Stimulated activated memory B cell treated with anti-CD40 and anti-IgM and Interleukin-4, amounts not matched to agents 10 μg/mL and 1 μg/mL and 100 μg/mL, for 72 hours (primary cell): ENCODE measurements around the gene FBXO47.

ENCODE experiments used
- ATAC-seq: fragments of 150-1000 bp; cut with Tn5 transposase; 2 replicates; pipeline ENCODE4 v1.10.0; 2021
- H3K27ac Mint-ChIP-seq: one replicate; pipeline ENCODE4 v1.8.0; 2022; ENCODE audit warnings: mild to moderate bottlenecking, mixed read lengths
- H3K27me3 Mint-ChIP-seq: one replicate; pipeline ENCODE4 v1.8.0; 2022; ENCODE audit warnings: mixed read lengths
- H3K36me3 Mint-ChIP-seq: one replicate; pipeline ENCODE4 v1.8.0; 2022; ENCODE audit warnings: mixed read lengths
- H3K4me1 Mint-ChIP-seq: one replicate; pipeline ENCODE4 v1.8.0; 2022; ENCODE audit warnings: mixed read lengths
- H3K4me3 Mint-ChIP-seq: one replicate; pipeline ENCODE4 v1.8.0; 2022; ENCODE audit warnings: mild to moderate bottlenecking, moderate library complexity, mixed read lengths
- H3K9me3 Mint-ChIP-seq: one replicate; pipeline ENCODE4 v1.8.0; 2022; ENCODE audit warnings: mixed read lengths

FBXO47 gene

DNA sequence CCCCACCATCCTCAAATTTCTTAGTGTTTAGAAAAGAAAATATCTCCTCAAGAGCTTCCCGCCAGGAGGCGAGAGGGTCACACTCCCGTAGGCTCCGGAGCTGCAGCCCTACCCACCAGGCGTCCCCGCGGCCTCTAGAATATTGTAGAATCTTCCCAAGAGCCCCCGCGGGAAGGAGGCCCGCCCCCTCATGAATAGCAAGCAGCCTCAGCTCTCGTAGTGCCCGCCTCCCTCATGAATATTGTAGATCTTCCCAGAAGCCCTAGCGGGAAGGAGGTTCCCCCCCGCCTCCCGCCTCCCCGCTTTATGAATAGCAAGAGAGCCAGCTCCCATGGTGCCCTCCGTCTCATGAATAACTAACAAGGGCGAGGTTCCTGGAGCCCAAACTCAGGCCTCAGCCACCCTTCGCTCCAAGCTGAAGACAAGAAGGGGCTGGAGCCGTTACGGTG lies at the start of gene FBXO47:
Gene FBXO47 (minus strand): TSS at position 114 of the 449 bp plus-strand sequence. CDS start 4,378 bp downstream, outside the sequence.
- peak; percentile 96 for ATAC-seq
- Mint-ChIP-seq H3K4me3 (peak within 1 kb of the TSS; percentile 74), H3K4me1 (peaks cover 8% of the 10 kb centered on the region), H3K27ac (peak within 1 kb of the TSS; percentile 84), H3K36me3 (no peaks in the 10 kb centered on the region), H3K27me3 (no peaks in the 10 kb centered on the region), H3K9me3 (no peaks in the 10 kb centered on the region)

DNA sequence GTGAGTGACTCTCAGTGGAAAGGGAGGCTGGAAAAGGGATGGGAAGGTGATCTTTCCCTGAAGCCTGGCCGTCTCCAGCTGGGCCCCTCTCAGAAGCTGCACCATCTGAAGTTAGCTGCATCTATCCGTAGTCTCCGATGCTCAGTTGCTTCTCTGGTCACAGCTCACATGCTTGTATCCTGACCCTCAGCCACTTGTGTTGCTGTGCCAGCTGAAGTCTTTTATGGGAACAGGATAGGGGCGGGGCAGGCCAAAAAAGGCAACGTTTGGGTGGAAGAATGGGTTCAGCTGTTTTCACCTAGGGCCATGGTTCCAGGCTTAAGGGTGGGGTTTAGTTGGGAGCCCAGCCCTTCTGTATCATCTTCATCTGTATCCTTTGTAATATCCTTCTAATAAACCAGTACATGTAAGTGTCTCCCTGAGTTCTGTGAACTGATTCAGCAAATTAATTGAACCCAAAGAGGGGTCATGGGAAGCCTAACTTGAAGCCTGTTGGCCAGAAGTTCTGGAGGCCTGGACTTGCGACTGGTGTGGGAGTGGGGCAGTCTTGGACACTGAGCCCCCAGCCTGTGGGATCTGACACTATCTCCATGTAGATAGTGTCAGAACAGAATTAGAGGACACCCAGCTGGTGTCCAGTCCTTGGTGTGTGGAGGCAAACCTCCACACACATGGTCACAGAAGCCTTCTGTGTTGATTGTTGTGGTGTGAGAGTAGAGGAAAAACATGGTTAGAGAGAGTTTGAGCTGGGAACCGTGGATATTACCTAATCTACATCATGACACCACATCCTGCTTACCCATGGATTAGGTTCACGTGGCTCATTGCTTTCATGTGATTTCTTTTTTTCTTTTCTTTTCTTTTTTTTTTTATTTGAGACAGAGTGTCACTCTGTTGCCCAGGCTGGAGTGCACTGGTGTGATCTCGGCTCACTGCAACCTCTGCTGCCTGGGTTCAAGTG lies 49.3 kb upstream of the FBXO47 start:
- Mint-ChIP-seq H3K4me3 (no peak overlapping the region), H3K27me3 (no peaks in the 10 kb centered on the region), H3K9me3 (no peaks in the 10 kb centered on the region), H3K4me1 (peaks cover 13% of the 10 kb centered on the region), H3K27ac (no peak overlapping the region), H3K36me3 (no peaks in the 10 kb centered on the region)
- no peak for ATAC-seq

- no peak overlapping the region for H3K4me3 Mint-ChIP-seq
- no peak overlapping the region for H3K27ac Mint-ChIP-seq
- no peaks in the 10 kb centered on the region for H3K9me3 Mint-ChIP-seq
- H3K27me3 Mint-ChIP-seq: no peaks in the 10 kb centered on the region
- no peak for ATAC-seq
- H3K36me3 Mint-ChIP-seq: no peaks in the 10 kb centered on the region
- peaks cover 13% of the 10 kb centered on the region for H3K4me1 Mint-ChIP-seq
These were observed 48.3 kb upstream of the FBXO47 start for GRCh38 chr17:39015546-39015935.

DNA sequence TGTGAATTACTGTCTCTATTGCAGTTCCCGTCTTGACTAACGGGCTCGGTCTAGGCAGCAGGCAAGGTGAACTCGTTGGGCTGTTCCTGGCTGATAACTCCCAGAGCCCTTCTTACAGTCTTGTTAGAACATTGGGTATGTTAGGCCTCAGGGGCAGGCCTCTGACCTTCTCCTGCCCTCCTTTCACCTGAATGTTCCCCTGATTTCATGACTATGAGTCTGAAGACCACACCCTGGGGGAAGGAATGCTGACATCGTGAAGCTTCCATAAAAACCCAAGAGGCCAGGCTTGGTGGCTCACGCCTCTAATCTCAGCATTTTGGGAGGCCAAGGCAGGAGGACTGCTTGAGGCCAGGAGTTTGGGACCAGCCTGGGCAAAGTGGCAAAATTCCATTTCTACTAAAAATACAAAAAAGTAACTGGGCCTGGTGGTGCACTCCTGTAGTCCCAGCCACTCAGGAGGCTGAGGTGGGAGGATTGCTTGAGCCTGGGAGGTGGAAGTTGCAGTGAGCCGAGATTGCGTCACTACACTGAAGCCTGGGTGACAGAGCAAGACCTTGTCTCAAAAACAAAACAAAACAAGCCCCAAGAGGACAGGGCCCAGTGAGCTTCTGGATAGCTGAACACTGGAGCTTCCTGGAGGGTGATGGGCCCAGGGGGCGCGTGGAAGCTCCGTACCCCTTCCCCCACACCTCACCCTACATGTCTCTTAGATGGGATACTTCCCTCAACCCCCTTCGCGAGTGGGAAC lies 47.8 kb upstream of the FBXO47 start:
- Mint-ChIP-seq H3K4me1 (peaks cover 13% of the 10 kb centered on the region), H3K36me3 (no peaks in the 10 kb centered on the region), H3K4me3 (no peak overlapping the region), H3K9me3 (no peaks in the 10 kb centered on the region), H3K27me3 (no peaks in the 10 kb centered on the region), H3K27ac (no peak overlapping the region)
- ATAC-seq: no peak

- Mint-ChIP-seq H3K27me3 (peaks cover 6% of the 10 kb centered on the region), H3K36me3 (no peaks in the 10 kb centered on the region), H3K4me1 (peaks cover 13% of the 10 kb centered on the region), H3K4me3 (no peak overlapping the region), H3K9me3 (no peaks in the 10 kb centered on the region), H3K27ac (no peak overlapping the region)
- no peak for ATAC-seq
These were observed 47.0 kb upstream of the FBXO47 start for GRCh38 chr17:39014044-39014794.

GRCh38 chr17:39012725-39013124 lies 45.5 kb upstream of the FBXO47 start:
- H3K4me1 Mint-ChIP-seq: no peaks in the 10 kb centered on the region
- no peak overlapping the region for H3K4me3 Mint-ChIP-seq
- peaks cover 21% of the 10 kb centered on the region for H3K27me3 Mint-ChIP-seq
- no peak overlapping the region for H3K27ac Mint-ChIP-seq
- no peaks in the 10 kb centered on the region for H3K9me3 Mint-ChIP-seq
- no peak for ATAC-seq
- no peaks in the 10 kb centered on the region for H3K36me3 Mint-ChIP-seq

GRCh38 chr17:39011907-39012468 lies 44.8 kb upstream of the FBXO47 start:
- H3K4me1 Mint-ChIP-seq: no peaks in the 10 kb centered on the region
- no peaks in the 10 kb centered on the region for H3K9me3 Mint-ChIP-seq
- H3K27me3 Mint-ChIP-seq: peaks cover 22% of the 10 kb centered on the region
- no peaks in the 10 kb centered on the region for H3K36me3 Mint-ChIP-seq
- ATAC-seq: no peak
- H3K27ac Mint-ChIP-seq: no peak overlapping the region
- H3K4me3 Mint-ChIP-seq: no peak overlapping the region

GRCh38 chr17:39009581-39010001 lies 42.4 kb upstream of the FBXO47 start:
- H3K9me3 Mint-ChIP-seq: no peaks in the 10 kb centered on the region
- no peak overlapping the region for H3K4me3 Mint-ChIP-seq
- H3K27me3 Mint-ChIP-seq: peaks cover 38% of the 10 kb centered on the region
- no peak overlapping the region for H3K27ac Mint-ChIP-seq
- H3K36me3 Mint-ChIP-seq: no peaks in the 10 kb centered on the region
- no peaks in the 10 kb centered on the region for H3K4me1 Mint-ChIP-seq
- ATAC-seq: no peak

DNA sequence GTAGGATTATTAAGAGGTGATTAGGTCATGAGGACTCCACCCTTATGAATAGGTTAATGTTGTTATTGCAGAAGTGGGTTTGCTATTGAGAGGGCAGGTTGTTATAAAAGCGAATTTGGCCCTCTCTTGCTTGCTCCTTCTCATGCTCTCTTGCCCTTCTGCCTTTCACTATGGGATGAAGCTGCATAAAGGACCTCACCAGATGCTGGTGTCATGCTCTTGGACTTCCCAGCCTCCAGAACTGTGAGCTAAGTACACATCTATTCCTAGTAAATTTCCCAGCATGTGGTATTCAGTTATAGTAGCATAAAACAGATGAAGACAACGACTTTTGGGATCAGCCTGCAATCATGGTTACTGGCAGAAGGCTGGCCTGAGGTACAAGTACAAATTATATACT lies 41.4 kb upstream of the FBXO47 start:
- Mint-ChIP-seq H3K4me1 (peaks cover under 1% of the 10 kb centered on the region), H3K27ac (no peak overlapping the region), H3K27me3 (peaks cover 48% of the 10 kb centered on the region), H3K9me3 (no peaks in the 10 kb centered on the region), H3K4me3 (no peak overlapping the region), H3K36me3 (no peaks in the 10 kb centered on the region)
- ATAC-seq: no peak

- H3K9me3 Mint-ChIP-seq: peaks cover 2% of the 10 kb centered on the region
- no peak overlapping the region for H3K4me3 Mint-ChIP-seq
- peaks cover 8% of the 10 kb centered on the region for H3K4me1 Mint-ChIP-seq
- no peak for ATAC-seq
- no peaks in the 10 kb centered on the region for H3K36me3 Mint-ChIP-seq
- no peak overlapping the region for H3K27ac Mint-ChIP-seq
- H3K27me3 Mint-ChIP-seq: peaks cover 64% of the 10 kb centered on the region
These were observed 36.0 kb upstream of the FBXO47 start for GRCh38 chr17:39002991-39003715.

DNA sequence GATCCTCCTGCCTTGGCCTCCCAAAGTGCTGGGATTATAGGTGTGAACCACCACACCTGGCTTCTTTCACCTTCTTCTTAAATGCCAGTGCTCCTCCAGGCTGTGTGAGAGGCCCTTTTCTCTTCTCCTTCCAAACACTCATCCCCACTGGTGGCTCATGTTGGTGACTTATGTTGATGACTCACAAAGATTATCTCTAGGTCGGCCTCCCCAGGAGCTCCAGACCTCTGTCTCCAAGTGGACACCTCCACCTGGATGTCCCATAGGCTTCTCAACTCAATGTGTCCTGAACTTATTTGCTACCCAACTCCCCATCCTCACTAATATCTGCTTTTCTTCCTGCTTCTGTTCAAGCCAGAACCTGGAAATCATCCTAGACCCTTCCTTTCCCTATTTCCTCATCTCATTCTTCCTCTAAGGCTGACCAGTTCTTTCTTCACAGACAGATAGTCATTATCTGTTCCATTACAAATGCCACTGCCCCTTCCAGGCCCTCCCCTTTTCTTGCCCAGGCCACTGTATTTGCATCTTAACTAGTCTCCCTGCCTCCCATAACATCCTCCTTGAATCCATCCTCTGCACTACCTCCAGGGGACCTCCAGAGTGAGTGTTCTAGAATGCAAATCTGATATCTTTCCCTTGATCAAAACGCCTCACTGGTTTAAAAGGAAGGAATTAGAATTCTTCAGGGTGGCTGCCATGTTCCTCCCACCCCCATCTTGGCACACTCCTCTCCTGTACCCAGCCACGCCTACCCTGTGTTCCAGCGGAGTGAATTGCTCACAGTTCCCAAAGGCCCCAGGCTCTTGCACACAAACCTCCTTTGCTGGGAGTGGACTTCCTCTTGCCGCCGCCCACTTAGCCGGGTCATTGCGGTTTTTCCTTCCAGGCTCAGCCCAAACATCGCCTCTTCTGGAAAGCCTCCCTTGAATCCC lies 34.8 kb upstream of the FBXO47 start:
- H3K9me3 Mint-ChIP-seq: peaks cover 10% of the 10 kb centered on the region
- H3K27me3 Mint-ChIP-seq: peaks cover 69% of the 10 kb centered on the region
- no peak for ATAC-seq
- H3K4me3 Mint-ChIP-seq: no peak overlapping the region
- no peak overlapping the region for H3K27ac Mint-ChIP-seq
- peaks cover 9% of the 10 kb centered on the region for H3K36me3 Mint-ChIP-seq
- H3K4me1 Mint-ChIP-seq: peaks cover 8% of the 10 kb centered on the region

DNA sequence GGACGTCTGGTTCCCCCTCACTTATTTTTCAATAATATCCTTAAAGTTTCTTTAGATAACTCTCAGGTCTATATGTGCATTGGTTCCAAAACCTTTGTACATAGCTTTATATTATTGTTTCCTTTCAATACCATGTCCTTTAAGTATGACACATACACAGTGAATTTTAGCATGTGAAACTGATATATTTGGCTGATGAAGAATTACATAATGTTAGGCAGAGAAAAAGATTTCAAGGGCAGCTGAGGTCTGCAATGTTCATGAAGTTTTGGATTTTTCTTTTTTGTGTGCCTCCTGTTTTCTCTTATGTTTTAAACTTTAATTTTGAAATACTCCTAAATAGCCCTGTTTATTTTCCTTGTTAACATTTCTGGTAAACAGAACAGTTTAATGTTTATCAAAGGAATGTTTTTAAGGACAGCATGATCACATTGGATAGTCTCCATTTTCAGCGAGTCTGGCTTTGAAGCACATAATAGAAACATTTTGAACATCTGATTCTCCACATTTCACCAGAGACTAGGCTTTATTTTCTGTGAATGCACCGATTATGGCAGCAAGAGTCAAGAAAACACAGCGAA lies 32.9 kb upstream of the FBXO47 start:
- Mint-ChIP-seq H3K4me3 (no peak overlapping the region), H3K27me3 (peaks cover 73% of the 10 kb centered on the region), H3K36me3 (peaks cover 19% of the 10 kb centered on the region), H3K4me1 (peaks cover 8% of the 10 kb centered on the region), H3K27ac (no peak overlapping the region), H3K9me3 (peaks cover 20% of the 10 kb centered on the region)
- no peak for ATAC-seq

DNA sequence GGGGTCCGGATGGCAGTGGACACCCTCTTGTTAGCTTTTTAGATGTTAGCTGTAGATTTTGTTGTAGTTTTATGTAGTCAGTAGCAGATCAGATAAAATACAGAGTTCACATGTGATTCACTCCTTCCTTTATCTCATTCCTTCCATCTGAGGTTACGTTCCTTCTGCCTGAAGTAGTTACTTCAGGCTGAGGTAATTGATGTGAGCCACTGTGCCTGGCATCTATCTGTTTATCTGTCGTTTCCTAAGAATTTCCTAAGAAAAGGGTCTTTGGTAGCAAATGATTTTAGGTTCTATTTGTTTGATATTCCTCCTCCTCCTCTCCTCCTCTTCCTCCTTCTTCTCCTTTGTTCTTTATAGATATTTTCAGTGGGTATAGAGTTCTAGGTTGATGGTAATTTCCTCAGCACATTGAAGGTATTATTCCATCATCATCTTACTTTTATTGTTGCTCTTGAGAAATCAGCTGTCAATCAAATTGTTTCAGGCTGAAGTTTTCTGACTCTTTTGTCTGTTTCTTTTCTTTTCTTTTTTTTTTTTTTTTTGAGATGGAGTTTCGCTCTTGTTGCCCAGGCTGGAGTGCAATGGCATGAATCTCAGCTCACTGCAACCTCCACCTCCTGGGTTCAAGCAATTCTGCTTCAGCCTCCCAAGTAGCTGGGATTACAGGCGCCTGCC lies 29.6 kb upstream of the FBXO47 start:
- Mint-ChIP-seq H3K27ac (no peak overlapping the region), H3K36me3 (peaks cover 19% of the 10 kb centered on the region), H3K9me3 (peaks cover 20% of the 10 kb centered on the region), H3K27me3 (peaks cover 40% of the 10 kb centered on the region), H3K4me1 (no peaks in the 10 kb centered on the region), H3K4me3 (no peak overlapping the region)
- ATAC-seq: no peak
